DND-41 (cell line): ENCODE data around the gene CCDC200.
"Not testable (repeated sequence)": the region's sequence is repeated elsewhere in the genome, so short reads cannot be mapped to it uniquely, and the experiment has no call there.

Experiments used
- ATAC-seq: fragments of 200-7000 bp; cut with Tn5 transposase; 3 replicates; pipeline ENCODE4 v1.9.1; 2021; ENCODE audit warnings: low read depth; ENCODE audit not compliant: insufficient read depth
- DNase-seq: peaks from one replicate; pipeline ENCODE4 v3.0.0-alpha.2; 2020
- H2AFZ ChIP-seq: 2 replicates; pipeline ENCODE4 v1.6.0; 2012; ENCODE audit warnings: low read depth, low read length
- H3K27ac ChIP-seq: 2 replicates; pipeline ENCODE4 v1.5.1; 2012; ENCODE audit warnings: low read length, inconsistent platforms
- H3K27me3 ChIP-seq: fragments of 200-600 bp; sonication (generic); 2 replicates; pipeline ENCODE4 v1.6.0; 2012; ENCODE audit warnings: low read length, mild to moderate bottlenecking, inconsistent platforms; ENCODE audit not compliant: insufficient read depth, poor library complexity
- H3K36me3 ChIP-seq: 2 replicates; pipeline ENCODE4 v1.5.1; 2012; ENCODE audit warnings: low read length, inconsistent platforms; ENCODE audit not compliant: insufficient read depth
- H3K4me1 ChIP-seq: 2 replicates; pipeline ENCODE4 v1.5.1; 2012; ENCODE audit warnings: mild to moderate bottlenecking, low read length; ENCODE audit not compliant: insufficient read depth
- H3K4me2 ChIP-seq: 2 replicates; pipeline ENCODE4 v1.6.0; 2012; ENCODE audit warnings: mild to moderate bottlenecking, moderate library complexity, low read length, inconsistent platforms; ENCODE audit not compliant: insufficient read depth
- H3K4me3 ChIP-seq, 2 experiments: fragments of 200-600 bp in 1 of 2; shearing (Covaris generic) in 1 of 2; 2 replicates each; pipeline ENCODE4 v1.5.1; 2012 to 2016; ENCODE audit warnings: inconsistent platforms in 2 of 2, low read length in 2 of 2, mild to moderate bottlenecking in 2 of 2, low read depth in 1 of 2, moderate library complexity in 1 of 2
- H3K79me2 ChIP-seq: 2 replicates; pipeline ENCODE4 v1.6.0; 2012; ENCODE audit warnings: low read length, inconsistent platforms; ENCODE audit not compliant: insufficient read depth
- H3K9ac ChIP-seq: 2 replicates; pipeline ENCODE4 v1.6.0; 2012; ENCODE audit warnings: low read depth, mild to moderate bottlenecking, inconsistent platforms, low read length, moderate library complexity
- H3K9me3 ChIP-seq: 2 replicates; pipeline ENCODE4 v1.5.1; 2012; ENCODE audit warnings: low read length, moderate library complexity, mild to moderate bottlenecking, inconsistent platforms; ENCODE audit not compliant: insufficient read depth, severe bottlenecking
- H4K20me1 ChIP-seq: 2 replicates; pipeline ENCODE4 v1.6.0; 2012; ENCODE audit warnings: low read length; ENCODE audit not compliant: insufficient read depth
- CTCF ChIP-seq: IDR thresholded peaks from 2 replicates; pipeline ENCODE4 v1.5.1; 2012; ENCODE audit warnings: borderline replicate concordance, low read length, moderate library complexity, mild to moderate bottlenecking; ENCODE audit not compliant: poor library complexity, severe bottlenecking; ENCODE audit errors: extremely low read depth
- EZH2 ChIP-seq: IDR thresholded peaks from 3 replicates; pipeline ENCODE4 v1.6.1; 2012; ENCODE audit warnings: borderline replicate concordance, low read depth, mild to moderate bottlenecking, moderate library complexity, low read length, inconsistent platforms; ENCODE audit not compliant: severe bottlenecking

The CCDC200 gene

GRCh38 chr17:43200127-43200526, 28.3 kb downstream of the CCDC200 start:
- Histone ChIP-seq H3K27ac (no peak overlapping the region), H3K4me1 (no peaks in the 10 kb centered on the region), H3K4me2 (no peak overlapping the region), H3K4me3 (no peak overlapping the region), H3K79me2 (no peaks in the 10 kb centered on the region), H2AFZ (no peak overlapping the region), H3K27me3 (no peaks in the 10 kb centered on the region), H4K20me1 (no peaks in the 10 kb centered on the region), H3K36me3 (peaks cover 77% of the 10 kb centered on the region), H3K9ac (no peak overlapping the region), H3K9me3 (no peaks in the 10 kb centered on the region)
- no peak for TF ChIP-seq EZH2
- TF ChIP-seq CTCF: peak; percentile 20
- DNase-seq (peak; percentile 52), ATAC-seq (peak; percentile 73)

- H3K9me3 ChIP-seq: no peaks in the 10 kb centered on the region
- no peaks in the 10 kb centered on the region for H4K20me1 ChIP-seq
- no peak overlapping the region for H3K4me2 ChIP-seq
- H3K4me3 ChIP-seq: no peak overlapping the region
- no peaks in the 10 kb centered on the region for H3K4me1 ChIP-seq
- H3K79me2 ChIP-seq: no peaks in the 10 kb centered on the region
- H2AFZ ChIP-seq: no peak overlapping the region
- H3K27me3 ChIP-seq: no peaks in the 10 kb centered on the region
- TF ChIP-seq EZH2 (no peak), CTCF (no peak)
- no peak overlapping the region for H3K27ac ChIP-seq
- ATAC-seq (no peak), DNase-seq (no peak)
- H3K9ac ChIP-seq: no peak overlapping the region
- H3K36me3 ChIP-seq: peaks cover 79% of the 10 kb centered on the region
Measured at GRCh38 chr17:43199633-43200032, 28.8 kb downstream of the CCDC200 start.

GRCh38 chr17:43193251-43193650, 35.2 kb downstream of the CCDC200 start:
- TF ChIP-seq CTCF (no peak), EZH2 (no peak)
- Histone ChIP-seq H3K4me2 (no peak overlapping the region), H3K27ac (no peak overlapping the region), H3K36me3 (peaks cover 84% of the 10 kb centered on the region), H3K79me2 (no peaks in the 10 kb centered on the region), H3K4me1 (no peaks in the 10 kb centered on the region), H3K27me3 (no peaks in the 10 kb centered on the region), H3K9me3 (no peaks in the 10 kb centered on the region), H4K20me1 (no peaks in the 10 kb centered on the region), H2AFZ (no peak overlapping the region), H3K4me3 (no peak overlapping the region), H3K9ac (no peak overlapping the region)
- no peak for DNase-seq
- ATAC-seq: no peak

- H3K4me1 ChIP-seq, H3K9ac ChIP-seq, DNase-seq, ATAC-seq, H3K79me2 ChIP-seq, H4K20me1 ChIP-seq, H3K27me3 ChIP-seq, H3K4me2 ChIP-seq, H2AFZ ChIP-seq, H3K9me3 ChIP-seq, H3K27ac ChIP-seq, H3K4me3 ChIP-seq: not testable (repeated sequence)
- peaks cover 47% of the 10 kb centered on the region for H3K36me3 ChIP-seq
Measured at GRCh38 chr17:43186656-43187055, 41.8 kb downstream of the CCDC200 start.
